HTR-8/SVneo (cell line): ENCODE data around the gene EEFSEC.

Experiments
- DNase-seq: peaks from one replicate; pipeline ENCODE4 v3.0.0; 2011; ENCODE audit warnings: low spot score, mixed read lengths; ENCODE audit not compliant: insufficient read length
- FAIRE-seq: peaks from 2 replicates; lab custom pipeline; 2011; peaks lifted over from hg19 to GRCh38; lab: Jason Lieb, UNC

EEFSEC gene

DNA sequence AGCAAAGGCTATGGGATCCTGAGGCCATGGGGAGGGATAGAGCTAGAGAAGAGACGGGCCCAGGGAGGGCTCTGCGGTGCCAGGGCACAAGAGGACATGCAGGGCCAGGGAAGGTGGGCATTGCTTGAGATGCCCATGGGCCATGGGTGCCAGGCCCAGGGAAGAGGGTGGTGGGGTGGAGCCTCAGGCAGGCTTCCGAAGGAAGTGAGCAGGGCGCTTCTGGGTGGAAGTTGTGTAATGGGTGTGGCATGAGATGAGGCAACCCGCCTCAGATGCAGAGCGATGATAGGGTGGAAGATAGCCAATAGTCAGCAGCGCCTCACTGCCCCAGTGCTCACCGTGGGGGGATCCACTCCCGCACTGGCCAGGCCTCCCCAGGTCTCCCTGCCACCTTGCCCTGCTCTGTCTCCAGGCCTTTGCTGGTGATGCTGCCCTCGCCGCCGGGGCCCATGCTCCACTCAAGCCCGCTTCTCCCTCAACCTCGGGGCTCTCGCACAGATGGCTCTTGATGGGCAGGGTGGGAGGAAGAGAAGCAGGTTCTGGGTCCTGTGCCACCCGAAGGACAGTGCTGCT lies 262.0 kb downstream of the EEFSEC start:
- DNase-seq (no peak), FAIRE-seq (no peak)

DNA sequence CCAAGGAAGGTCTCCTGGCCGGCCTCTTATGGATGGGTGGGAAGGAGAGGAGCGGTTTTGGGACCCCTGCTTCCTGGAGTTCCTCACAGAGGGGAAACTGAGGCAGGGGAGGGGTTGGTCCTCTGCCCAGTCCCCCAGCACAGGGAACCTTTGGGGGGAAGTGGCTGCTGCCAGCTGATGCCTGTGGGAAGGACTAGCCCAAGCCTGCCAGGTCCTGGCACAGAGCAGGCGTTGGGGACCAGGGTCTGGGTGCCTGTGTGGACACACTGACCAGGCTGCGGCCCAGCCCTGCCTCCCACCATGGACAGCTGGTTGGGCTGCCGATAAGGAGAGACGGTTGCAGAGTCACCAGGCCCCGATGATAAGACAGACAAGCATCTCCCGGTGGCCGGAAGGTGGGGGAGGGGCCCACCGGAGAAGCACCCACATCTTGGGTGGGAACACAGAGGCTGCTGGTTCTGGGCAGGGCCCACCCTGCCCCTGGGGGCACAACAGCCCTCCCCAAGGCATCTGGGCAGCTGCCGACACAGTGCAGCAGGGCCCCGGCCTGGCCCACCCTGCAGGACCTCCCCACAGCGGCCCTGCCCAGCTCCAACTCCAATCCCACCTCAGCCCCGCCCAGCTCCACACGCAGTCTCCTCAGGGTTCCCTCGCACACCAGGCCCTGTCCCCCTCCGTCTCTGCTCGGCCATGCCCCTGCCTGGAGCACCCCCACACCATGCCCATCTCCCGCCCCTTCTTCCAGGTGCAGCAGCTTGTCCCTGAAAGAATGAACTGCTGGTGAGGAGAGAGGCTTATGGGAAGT lies 262.7 kb downstream of the EEFSEC start:
- DNase-seq (no peak), FAIRE-seq (no peak)

DNA sequence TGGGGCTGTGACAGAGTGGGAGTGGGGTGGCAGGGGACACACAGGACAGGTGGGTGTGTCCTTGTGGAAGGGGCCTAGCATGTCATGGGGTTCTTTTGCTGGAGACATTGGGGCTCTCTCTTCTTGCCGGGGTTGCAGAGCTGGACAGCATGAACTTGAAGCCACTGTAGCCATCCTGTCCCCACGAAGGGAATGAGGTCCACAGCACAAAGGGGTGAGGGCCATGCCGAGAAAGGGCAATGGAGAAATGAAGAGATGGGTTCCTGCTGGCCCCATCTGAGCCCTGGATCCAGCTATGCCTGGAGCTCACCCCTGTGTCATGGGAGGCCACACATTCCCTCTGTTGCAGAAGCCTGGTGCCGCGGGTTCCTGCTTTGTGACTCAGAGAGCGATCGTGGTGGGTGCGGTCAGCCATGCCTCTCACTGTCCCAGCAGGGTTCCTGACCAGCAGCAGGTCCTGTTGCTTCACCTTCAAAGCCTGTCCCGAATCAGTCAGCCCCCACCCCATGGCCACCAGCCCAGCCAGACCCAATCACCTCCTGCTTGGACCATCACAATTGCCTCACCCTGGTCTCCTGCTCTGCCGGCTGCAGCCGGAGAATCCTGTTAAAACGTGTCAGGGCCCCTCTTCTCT lies 263.4 kb downstream of the EEFSEC start:
- FAIRE-seq (peak; percentile 46), DNase-seq (peak; percentile 79)

DNA sequence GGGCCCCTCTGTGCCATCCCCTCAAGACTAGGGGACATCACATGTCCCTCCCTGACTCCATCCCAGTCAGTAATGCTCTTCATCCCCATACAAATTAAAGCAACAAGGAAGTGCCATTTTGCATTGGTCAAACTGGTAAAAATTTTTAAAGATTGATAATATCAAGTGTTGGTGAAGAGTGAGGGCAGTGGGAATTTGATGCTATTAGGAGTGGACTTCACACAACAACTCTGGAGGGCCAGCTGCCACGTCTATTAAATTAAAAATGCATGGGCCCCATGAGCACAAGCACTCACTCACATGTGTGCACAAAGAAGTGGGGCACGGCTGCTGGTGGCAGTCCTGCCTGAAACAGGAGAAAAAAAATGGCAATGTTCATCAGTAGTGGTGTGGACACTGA lies 265.6 kb downstream of the EEFSEC start:
- FAIRE-seq (no peak), DNase-seq (no peak)

DNA sequence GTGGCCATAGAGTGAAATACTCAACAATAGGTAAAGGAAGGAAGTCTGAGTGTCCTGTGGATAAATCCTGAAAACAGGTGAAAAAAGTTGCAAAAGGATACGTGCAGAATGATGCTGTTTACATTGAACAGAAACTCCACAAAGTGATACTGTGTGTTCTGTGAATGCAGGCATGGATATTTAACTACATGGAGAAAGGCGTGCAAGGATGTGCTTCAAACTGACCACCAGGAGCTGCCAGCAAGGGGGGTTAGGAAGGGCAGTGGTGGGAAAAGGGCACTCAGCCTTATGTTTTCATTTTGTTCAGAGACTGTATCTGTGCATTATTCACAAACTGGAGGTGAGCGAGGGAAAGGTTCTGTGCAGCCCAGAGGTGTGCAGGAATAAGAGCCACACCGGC lies 266.0 kb downstream of the EEFSEC start:
- FAIRE-seq, result no peak

DNA sequence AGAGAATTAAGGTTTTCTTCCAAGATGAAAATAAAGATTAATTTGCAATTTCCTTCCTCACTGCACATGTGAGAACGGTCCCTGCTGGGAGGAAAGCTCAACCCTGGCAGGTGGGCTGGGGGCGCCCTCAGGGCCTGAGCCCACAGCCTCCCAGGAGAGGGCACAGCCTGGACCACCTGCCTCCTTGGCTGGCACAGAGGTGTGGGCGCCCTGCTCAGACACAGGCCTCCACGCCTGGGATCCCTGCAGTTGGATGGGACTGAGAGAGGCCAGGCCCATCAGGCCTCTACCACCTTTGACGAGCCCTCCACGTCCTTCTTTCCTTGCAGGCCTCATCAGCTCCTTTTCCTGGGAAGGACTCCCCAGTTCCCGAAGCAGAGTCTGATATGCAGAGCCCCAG lies 267.0 kb downstream of the EEFSEC start:
- DNase-seq (no peak), FAIRE-seq (no peak)

More for the DNA sequence above, 266.0 kb downstream of the EEFSEC start:
- no peak for DNase-seq

DNA sequence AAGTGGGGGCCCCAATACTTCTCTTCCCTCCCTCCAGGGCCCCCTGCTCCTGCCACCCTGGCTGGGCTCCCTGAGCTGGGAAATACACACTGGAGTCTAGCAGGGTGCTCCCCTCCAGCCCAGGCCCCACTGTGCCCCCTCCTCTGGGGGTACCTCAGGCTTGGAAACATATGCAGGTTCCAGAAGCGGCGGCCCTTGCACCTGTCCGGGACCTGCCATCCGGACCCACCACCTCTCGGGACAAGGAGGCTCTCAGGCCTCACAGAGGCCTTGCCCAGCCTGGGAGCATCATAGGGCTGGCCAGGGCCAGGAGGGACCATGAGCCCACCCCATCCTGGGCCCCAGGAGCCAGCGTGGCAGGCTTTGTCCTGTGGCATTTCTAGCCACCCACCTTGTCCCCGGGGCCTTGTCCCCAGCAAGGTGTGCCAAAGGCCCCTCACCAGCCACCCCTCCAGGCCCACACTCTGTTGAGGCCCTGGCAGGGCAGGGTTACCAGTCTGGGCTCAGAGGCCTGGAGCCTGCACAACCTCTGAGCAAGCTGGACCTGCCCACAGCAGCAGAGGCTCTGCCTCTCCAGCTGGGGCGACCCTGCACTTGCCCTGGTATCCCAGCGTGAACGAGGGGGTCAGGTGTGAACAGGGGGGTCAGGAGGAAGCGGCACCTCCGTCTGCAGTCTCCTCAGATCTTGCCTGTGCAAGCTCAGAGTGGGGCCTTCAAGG lies 267.6 kb downstream of the EEFSEC start:
- DNase-seq, result no peak
- FAIRE-seq, result no peak

DNA sequence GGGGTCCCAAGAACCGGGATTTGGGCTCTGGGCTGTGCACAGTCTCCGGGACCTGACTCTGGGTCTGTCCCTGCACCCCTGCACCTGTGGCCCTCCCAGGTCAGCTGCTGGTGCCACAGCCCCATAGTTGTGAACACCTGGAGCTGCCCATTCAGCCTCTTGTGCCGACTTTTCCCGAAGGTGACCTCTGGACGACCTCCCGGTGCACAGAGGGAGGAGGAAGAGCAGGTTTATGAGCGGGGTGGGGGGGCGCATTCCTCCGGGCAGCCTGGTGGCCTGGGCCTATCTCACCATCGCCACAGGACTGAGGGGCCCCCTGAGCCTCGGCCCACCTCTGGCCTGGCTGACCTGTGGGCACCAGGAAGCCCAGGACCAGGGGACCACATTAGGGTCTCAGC lies 268.2 kb downstream of the EEFSEC start:
- FAIRE-seq (no peak), DNase-seq (no peak)

DNA sequence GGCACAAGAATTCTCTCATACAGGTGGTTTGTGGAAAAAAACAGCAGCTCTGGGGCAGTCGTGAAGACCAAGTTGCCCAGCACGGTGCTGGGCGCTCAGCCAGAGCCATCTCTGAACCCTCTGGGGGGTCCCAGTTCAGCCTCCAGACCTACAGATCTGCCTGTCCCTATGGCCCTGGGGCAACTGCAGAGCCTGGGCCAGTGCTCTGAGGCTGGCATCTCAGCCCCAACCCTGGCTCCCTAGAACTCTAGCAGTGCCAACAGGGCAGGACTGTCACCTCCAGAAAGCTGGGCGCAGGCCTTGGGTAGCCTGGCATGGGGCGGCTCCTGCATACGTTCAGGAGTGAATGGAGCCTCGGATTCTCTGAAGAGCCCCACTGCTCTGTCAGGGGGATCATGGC lies 268.7 kb downstream of the EEFSEC start:
- FAIRE-seq, result no peak

DNA sequence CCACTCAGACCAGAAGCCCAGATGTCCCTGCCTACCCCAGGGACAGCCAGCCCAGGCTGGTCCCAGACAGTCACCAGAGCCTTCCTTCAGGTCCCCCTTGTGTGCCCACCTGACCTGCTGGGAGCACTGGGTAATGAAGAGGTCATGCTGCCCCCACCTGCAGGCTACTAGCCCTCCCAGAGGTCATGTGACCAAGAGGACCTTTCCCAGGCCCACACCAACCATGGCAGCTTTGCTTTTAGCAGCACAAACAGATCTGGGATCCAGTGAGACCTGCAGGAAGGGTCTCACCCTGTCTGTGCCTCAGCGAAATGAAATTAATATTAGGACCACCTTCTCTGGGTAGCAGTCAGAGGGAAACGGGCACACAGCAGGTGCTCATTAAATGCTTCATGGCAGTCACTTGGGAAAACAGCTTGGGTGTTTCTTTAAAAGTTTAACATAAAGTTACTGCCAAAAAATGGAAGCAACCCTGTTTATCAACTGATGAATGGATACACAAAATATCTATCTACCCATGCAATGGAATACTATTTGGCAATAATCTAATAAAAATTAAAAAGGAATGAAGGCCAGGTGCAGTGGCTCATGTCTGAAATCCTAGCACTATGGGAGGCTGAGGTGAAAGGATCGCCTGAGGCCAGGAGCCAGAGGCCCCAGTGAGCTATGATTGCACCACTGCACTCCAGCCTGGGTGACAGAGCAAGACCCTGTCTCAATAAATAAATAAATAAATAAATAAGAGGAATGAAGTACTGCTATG lies 269.7 kb downstream of the EEFSEC start:
- FAIRE-seq (no peak), DNase-seq (no peak)

More for the DNA sequence above, 268.7 kb downstream of the EEFSEC start:
- DNase-seq, result no peak

DNA sequence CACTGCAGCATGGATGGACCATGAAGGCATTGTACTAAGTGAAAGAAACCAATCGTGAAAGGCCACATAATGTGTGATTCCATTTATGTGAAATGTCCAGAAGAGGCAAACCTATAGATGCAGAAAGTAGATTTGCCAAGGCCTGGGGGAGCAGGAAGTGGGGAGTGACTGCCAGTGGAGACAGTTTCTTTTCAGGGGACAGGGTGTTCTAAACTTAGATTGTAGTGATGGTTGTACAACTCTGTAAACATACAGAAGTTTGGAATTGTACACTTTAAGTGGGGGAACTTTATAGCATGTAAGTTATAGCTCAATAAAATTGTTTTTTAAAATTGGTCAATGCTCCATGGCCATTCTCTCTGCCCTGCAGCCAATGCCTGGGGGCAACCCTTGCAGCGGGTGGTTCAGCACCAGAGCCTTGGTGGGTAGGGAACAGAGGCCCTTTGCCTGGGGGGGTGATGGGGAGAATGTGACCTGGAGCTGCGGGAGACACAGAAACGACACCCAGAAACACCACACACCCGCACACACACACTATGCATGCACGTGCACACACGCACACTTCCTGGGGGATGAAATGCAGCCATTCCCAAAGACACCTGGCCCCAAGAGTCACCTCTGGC lies 270.4 kb downstream of the EEFSEC start:
- DNase-seq (no peak), FAIRE-seq (peak; percentile 9)

DNA sequence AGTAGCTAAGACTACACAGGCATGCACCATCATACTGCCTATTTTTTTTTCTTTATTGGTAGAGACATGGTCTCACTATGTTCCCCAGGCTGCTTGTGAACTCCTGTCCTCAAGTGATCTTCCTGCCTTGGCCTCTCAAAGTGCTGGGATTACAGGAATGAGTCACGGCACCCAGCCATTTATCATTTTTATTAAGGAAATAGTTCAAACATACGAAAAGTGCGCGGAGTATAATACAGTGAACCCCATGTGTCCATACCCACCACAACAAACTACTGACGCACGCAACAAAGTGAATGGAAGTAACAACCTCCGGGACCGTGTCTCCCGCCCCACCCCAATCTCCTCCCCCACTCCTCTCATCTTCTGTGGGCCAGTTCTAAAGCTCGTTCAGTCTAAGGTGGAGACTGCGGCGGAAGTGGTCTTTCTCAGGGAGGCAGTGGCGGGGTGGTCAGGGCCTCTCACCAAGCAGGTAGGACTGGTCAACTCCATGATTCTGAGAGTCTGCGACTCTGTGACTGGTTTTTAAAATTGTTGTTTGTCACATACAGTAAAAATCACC lies 271.3 kb downstream of the EEFSEC start:
- FAIRE-seq (peak; percentile 95), DNase-seq (peak; percentile 91)

DNA sequence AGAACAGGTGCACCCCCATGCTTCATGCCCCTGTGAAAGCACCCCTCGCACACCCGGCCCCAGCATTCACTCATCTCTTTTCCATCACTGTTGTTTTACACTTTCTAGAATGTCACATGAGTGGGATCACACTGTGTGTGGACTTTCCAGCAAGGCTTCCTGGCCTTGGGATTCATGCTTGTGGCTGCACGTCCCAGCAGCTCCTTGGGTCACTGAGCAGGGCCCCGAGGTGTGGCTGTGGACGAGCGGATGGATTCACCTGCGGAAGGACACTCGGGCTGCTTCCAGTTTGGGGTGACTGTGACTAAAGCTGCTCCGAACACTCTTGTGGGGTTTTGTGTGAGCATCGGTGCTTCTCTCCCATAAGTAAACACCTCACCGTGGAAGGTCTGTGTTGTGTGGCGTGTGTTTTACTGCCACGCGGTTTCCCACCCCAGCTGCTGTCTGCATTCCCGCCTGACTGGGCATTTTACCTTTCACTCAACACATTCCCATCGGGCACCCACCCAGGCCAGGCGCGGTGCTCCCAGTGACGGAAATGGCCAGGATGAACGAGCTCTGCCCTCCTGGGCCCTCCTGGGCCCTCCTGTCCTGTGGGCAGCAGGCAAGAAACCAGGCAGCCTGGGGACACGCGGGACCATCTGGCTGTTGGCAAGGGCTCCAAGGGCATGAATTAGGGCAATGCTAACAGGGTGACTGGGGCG lies 272.0 kb downstream of the EEFSEC start:
- FAIRE-seq, result peak; percentile 64
- DNase-seq, result no peak

DNA sequence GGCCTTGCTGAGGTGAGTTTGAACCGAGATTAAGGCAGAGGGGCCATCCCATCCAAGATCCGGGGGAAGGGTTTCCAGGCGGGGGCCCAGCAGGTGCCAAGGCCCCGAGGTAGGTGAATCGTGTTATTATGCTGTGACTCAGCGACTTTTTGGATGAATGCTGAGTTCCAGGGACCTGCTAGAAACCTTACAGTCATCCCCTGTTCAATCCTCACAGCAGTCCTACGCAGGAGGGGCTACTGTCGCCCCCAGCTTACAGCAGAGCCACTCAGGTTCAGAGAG lies 272.5 kb downstream of the EEFSEC start:
- FAIRE-seq, result no peak
- no peak for DNase-seq

DNA sequence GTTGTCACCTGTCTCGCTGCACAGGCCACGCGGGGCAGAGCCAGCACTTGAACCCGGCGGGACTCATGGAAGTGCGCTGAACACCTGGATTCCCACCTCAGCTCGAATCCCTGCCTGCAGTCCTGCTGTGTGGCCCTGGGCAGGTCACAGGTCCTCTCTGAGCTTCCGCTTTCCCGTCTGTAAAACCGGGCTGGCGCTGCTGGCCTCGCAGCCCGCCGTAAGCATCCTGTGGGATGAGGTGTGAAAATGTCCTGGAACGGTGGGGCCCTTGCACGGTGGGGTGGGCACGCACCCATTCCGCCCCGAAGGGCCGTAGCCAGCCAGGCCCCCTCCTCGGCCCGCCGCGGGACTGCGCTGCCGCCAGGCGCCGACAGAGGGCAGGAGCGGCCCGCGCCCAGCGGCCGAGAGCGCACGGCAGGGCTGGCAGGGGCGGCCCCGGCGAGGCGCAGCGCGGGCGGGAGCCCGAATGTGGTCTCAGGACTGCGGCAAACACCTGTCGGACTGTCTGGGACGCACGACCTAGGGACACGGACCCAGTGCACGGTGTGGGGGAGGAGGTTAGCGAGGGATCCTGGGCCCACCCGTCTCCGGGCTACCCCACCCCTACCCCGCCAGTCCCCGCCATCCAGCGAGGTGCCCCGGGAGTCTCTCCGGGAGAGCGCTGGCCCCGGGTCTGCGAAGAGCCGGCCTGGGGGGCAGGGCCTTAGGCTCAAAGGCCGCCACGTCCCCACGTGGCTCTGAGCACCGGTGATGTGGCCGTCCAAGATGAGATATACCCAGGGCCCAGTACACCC lies 273.0 kb downstream of the EEFSEC start:
- DNase-seq (peak; percentile 72), FAIRE-seq (peak; percentile 83)

DNA sequence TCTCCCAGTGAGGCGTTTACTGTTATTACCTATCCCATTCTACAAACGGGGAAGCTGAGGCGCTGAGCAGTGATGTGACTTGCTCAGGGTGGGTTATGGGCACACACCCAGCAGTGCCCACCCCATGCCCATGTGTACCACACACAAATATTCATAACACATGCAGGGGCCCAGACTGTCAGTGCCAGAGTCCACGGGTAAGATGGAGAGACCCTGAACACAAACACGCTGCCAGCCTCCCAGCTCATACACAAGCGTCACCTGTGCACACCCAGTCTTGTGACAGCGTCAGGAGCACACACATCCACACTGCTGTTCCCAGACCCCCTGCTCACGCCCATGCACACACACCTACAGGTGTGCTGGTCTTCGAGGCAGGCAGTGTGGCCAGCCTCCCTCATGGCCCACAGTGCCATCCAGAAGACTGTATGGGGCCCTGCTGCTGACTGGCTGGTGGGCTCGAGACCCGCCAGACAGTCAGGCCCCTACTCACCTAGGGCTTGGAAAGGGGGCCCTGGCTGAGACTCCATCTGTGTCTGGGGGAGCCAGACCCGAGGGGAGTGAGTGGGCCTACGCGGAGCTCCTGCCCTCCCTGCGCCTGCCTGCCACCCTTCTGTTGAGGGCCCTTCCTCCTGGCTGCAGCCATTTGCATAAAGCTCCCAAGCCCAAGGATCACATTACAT lies 274.0 kb downstream of the EEFSEC start:
- FAIRE-seq (no peak), DNase-seq (no peak)
